HPDE6-E6E7 (cell line): ENCODE measurements around the gene UBR1.
"Not testable (repeated sequence)": the region's sequence is repeated elsewhere in the genome, so short reads cannot be mapped to it uniquely, and the experiment has no call there.

ENCODE experiments used
- DNase-seq: peaks from one replicate; pipeline ENCODE4 v3.0.0; 2011; ENCODE audit warnings: missing footprints; ENCODE audit errors: extremely low spot score

UBR1 gene

DNA sequence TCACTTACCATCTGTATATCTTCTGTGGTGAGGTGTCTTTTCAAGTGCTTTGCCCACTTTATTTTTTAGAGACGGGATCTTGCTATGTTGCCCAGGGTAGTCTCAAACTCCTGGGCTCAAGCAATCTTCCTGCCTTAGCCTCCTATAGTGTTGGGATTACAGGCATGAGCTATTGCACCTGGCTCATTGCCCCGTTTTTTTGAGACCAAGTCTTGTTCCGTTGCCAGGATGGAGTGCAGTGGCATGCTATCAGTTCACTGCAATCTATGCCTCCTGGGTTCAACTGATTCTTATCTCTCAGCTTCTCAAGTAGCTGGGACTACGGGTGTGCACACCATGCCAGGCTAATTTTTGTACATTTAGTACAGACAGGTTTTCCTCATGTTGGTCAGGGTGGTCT lies 132.7 kb downstream of the UBR1 start:
- no peak for DNase-seq

DNA sequence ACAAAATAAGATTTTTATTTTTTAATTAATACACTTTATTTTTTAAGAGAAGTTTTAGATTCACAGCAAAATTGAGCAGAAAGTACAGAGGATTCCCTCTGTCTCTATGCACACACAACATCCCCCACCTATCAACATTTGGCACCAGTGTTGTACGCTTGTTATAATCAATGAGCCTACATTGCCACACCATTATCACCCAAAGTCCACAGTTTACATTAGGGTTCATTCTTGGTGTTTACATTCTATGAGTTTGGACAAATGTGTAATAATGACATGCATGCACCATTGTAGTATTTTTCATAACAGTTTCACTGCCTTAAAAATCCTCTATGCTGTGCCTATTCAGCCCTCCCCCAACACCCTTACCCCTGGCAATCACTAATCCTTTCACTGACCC lies 134.0 kb downstream of the UBR1 start:
- DNase-seq: no peak

DNA sequence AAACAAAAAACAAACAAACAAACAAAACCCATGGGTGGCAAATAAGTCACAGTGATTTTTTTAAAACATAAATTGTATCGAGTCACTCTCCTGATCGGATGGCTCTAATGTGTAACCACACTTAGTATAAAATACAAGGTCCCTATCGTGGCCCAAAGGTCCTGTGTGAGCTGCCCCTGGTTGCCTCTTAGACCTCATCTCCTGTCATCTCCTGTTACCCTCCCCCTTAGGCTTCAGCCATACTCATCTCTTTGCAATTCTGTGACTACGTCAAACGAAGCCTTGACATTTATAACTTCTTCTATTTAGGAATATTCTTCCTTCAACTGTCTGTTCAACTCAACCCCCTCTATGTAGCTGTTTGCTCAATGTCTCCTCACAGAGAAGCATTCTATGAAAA lies 141.4 kb downstream of the UBR1 start:
- no peak for DNase-seq

DNA sequence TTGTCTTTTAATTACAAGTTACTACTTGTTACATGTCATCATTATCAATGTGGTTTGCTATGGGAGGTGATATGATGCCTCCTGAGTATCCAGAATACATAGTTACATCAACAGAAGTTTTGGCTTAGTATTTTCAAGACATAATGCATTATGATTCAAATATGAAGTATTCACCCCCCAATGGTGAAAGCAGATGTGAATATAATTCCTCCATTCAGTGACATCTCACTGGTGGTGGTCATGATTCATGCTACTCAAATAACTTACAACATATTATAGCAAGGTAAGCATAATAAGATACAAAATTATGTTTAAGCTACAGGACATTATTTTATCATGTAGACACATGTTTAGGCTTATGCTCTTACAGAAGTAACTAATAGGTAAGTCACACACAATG lies 150.3 kb downstream of the UBR1 start:
- DNase-seq: peak; percentile 49

DNA sequence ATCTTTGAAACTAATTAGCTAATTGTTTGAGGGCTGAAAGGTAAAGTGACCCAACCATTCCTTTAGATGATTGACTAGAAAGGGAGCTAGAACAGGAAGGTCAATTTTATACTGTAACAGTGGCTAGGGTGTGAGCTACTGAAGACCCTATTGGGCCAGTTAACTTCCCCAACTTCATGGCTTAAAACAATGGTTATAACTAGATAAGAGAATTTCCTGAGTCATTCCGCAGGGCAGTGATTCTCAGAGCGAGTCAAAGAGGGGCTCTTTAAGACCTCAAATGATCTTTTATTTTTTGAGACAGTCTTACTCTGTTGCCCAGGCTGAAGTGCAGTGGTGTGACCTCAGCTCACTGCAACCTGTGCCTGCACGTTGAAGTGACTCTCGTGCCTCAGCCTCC lies 151.5 kb downstream of the UBR1 start:
- no peak for DNase-seq

DNA sequence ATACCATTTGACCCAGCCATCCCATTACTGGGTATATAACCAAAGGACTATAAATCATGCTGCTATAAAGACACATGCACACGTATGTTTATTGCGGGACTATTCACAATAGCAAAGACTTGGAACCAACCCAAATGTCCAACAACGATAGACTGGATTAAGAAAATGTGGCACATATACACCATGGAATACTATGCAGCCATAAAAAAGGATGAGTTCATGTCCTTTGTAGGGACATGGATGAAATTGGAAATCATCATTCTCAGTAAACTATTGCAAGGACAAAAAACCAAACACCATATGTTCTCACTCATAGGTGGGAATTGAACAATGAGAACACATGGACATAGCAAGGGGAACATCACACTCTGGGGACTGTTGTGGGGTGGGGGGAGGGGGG lies 156.9 kb downstream of the UBR1 start:
- not testable (repeated sequence) for DNase-seq

DNA sequence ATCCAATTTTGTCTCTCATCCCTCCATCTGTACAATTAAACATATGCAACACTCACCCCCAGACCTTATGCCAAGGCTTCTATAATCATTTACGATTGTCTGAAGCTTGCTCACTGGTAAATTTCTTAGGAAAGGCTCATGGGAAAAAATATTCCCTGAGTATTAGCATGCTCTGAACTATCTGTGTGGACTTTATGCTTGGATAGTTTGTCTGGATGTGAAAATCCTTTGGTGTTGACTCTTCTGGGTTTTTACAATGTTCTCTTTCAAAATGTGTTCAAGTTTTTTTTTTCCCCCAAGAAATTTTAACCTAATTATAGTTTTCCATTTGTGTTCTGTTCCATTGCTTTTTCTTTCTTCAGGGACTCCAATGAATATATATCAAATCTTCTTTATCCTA lies 165.3 kb downstream of the UBR1 start:
- DNase-seq: no peak

DNA sequence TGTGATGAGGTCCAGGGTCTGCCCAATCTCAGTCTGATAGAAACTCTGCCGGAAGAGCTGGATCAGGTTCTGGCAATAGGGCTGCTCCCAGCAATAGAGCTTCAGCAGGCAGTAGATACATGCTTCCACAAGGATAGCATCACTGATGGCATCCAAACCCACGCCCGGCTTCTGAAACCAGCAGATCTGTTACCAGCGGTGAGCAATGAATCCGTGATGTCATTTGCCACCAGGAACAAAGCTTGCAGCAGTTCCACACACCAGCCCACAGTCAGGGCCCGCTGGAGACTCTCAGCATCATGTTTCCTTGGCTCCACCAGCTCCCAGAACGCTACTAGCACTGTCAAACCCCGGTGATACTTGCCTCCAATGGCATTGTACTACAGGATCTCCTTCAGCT lies 166.0 kb downstream of the UBR1 start:
- no peak for DNase-seq

DNA sequence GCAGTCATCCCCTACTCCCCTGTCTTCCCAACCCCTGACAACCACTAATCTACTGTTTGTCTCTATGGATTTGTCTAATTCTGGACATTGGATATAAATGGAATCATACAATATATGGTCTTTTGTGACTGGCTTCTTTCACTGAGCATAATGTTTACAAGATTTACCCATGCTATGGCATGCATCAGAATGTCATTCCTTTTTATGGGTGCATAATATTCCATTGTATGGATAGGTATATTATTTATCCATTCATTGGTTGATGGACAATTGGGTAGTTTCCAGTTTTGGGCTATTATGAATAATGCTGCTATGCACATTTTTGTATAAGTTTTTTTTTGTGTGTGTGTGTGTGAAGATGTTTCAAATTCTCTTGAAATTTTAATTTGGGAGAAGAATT lies 168.7 kb downstream of the UBR1 start:
- DNase-seq: no peak

DNA sequence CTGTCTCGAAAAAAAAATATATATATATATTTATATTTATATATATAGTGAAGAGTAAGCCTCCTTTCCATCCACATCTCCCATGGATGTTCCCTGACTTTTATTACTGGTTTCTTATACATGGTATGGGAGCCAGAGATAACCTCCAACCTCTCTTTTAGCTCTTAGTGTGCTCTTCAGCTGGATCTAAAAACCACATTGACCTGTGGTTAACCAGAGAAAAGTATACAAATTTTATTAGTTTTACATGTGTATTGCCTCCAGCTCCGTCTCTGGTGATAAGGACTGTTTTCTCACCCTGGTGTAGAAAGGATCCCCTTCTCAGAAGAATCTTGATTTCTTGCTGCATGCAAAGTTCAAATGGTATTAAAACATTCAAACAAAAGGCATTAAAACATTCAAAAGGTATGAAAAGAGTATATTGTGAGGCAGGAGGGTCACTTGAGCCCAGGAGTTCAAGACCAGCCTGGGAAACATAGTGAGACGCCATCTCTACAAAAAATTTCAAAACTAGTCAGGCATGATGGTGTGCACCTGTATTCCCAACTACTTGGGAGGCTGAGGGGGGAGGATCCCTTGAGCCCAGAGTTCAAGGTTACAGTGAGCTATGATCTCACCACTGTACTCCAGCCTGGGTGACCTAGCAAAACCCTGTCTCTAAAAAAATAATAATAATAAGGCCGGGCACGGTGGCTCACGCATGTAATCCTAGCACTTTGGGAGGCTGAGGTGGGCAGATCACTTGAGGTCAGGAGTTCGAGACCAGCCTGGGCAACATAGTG lies 171.8 kb downstream of the UBR1 start:
- no peak for DNase-seq

DNA sequence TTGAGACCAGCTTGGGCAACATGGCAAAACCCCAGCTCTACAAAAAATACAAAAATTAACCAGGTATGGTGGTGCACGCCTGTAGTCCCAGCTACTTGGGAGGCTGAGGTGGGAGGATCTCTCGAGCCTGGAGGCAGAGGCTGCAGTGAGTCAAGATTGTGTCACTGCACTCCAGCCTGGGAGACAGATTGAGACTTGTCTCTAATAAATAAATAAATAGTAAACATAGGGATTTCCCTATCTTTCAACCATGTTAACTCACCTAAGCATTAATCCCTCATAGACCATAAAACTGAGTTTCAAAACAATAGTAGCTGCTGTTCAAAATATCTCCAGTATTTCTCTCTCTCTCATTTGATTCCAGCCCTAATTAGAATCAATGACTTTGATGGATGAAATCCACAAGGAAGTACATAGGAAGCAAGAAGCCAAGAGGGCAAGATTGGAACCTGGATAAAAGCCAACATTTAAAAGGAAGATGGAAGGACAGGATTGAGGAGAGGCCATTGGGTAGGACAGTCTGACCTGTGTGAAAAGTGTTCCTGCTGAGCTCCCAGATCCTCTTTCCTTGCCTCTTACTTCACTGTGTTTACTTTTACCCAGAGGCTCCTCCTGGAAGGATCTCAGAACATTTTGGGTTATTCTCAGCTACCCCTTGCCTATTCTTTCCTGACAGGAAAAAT lies 172.9 kb downstream of the UBR1 start:
- peak; percentile 16 for DNase-seq

DNA sequence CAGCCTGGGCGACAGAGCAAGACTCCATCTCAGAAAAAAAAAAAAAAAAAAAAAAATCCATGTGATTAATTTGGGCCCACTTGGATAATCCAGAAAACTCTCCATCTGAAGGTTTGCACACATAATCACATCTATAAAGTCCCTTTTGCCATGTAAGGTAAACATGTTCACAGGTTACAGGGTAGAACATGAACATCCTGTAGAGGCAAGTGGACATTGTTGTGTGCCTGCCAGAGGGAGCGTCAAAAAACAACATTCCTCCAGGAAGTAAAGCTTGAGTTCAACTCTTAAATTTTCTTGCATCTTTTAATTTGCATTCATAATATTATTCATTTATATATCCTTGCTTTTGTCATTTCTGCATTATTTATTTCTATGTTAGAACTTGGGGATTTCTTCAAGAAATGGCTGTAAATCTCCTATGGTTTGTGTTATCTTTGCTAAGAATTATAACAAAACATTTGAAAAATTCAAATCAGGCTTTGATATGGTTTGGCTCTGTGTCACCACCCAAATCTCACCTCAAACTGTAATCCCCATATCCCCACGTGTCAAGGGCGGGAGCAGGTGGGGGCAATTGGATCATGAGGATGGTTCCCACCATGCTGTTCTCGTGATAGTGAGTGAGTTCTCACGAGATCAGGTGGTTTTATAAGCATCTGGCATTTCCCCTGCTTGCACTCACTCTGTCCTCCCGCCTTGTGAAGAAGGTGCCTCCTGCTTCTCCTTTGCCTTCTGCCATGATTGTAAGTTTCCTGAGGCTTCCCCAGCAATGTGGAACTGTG lies 173.9 kb downstream of the UBR1 start:
- DNase-seq: no peak

DNA sequence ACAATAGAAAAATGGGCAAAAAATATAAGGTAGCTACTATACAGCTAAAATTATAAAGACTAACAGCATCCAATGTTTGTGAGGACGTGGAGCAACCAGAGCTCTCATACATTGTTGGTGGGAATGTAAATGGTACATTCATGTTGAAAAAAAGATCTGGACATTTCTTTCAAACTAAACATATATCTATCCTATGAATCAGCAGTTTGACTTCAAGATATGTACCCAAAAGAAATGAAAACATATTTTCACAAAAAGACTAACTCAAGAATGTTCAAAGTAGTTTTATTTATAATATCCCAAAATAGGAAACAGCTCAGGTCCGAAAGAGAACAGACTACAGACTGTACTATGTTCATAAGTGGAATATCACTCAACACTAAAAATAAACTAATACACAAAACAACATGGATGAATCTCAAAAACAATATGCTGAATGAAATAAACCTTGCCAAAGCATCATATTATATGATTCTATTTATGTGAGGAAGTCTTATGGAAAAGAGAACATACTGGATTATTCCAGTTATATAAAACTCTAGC lies 176.5 kb downstream of the UBR1 start:
- DNase-seq: no peak

DNA sequence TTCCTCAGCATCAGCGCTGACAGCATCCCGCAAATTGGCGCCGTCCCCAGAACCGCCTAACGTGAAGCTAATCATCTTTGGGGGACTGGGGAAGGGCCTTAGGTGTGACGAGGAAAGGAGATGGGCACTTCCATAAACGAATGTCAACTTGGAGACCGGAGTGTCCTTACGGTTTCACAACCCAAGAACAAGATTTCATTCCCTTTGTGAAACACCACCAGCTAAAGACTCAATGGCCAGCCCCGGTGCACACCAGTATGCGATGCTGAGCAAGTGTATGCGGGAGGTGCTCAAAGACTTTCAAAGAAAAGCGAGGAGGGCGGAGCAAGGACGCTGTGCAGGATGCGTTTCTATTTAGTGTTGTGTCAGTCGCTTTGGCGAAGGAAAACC lies 184.5 kb downstream of the UBR1 start:
- DNase-seq: no peak

DNA sequence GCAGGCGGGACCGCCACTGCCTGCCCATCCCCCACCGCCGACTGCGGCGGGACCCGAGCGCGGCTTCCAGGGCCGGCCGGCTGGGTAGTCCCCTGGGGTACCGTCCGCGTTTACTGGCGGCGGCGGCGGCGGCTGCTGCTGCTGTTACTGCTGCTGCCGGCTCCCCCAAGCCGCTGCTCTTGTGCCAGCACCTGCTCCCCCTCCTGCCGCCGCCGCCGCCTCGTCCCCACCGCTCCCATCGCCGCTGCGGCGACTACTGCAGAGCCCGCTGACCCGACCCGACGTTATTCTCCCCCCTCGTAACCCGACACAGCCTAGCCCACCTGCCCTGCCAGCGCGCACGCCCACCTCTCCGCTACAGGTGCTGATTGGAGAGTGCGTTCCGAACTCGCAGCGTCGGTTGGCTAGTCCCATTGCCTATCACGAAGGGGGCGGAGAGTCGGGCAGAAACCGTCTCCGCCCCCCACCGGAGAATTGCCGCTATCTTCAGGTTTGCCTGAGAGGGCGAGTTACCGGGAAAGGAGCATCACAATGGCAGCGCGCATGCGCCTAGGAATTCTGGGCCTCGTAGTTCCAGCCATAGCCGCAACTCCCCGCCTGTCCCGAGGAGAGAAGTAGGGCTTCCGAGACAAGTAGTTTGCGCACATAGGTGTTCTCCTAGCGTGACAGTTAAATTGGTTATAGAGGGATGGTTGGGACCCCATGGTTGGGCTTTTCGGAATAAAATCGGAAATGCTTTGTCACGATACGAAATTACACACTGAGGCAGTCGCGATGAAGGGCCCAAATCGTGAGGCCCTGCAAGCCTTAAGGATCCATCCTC lies 185.1 kb downstream of the UBR1 start, which contains the start of gene TTBK2:
Gene TTBK2 (minus strand): TSS at position 260 of the 823 bp plus-strand sequence. CDS start 42,161 bp downstream, outside the sequence.
- DNase-seq: peak; percentile 96

DNA sequence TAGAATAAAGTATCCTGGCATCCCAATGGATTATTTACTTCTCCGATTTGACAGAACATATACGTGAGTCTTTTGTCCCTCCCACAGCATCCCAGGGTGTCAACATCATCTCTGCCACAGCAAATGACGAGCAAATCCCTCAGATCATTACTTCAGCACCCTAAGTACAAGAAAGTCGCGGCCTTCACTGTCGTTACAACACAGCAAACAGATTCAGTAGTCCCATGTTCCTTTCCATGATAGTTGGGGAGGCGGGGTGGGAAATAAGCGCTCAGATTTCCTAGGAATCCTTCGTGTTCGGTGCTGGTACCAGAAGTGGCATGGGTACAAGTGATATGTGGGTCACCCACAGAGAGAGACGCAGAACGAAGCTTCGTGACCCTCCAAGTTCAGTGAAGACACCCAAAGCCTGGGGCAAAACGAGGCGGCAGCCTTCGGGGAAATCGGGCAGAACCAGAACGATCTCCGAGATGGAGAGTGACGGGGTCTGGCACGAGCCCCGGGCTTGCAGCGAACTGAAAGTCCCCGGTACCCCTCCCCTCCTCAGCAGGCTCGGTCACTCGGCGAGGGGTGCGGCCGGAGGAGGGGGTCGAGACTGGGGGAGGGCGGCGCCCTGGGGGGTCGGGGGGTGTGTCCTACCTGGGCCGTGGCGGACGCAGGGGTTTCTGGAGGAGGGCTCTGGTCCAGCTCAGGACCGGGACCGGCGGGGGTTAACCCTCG lies 185.9 kb downstream of the UBR1 start:
- peak; percentile 13 for DNase-seq

DNA sequence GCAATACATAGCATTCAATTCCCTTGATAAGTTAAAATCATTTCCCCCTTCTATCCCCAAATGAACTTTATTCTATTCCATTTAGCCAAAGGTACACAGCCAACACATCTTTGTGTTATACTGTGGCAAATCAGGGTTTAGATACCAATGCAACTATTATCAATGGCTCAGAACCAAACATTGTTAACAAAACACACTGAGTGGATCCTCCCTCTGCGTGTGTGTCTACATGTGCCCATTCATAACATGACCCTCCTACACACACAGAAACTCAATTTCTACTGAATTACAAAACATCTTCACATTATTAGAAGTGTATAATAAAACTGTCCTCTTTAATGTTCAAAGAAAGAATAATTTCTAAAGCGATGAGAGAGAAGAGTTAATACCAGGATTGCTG lies 186.5 kb downstream of the UBR1 start:
- no peak for DNase-seq

DNA sequence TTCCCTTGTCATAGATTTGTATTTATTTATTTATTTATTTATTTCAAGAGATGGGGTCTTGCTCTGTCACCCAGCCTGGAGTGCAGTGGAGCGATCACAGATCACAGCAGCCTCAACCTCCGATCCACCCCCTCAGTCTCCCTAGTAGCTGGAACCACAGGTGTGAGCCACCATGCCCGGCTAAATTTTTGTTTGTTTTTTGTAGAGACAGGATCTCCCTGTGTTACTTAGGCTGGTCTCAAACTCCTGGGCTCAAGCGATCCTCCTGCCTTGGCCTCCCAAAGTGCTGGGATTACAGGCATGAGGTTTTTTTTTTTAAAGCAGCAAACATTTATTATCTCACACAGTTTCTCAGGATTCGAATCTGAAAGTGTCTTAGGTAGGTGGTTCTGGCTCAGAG lies 187.8 kb downstream of the UBR1 start:
- DNase-seq: no peak

DNA sequence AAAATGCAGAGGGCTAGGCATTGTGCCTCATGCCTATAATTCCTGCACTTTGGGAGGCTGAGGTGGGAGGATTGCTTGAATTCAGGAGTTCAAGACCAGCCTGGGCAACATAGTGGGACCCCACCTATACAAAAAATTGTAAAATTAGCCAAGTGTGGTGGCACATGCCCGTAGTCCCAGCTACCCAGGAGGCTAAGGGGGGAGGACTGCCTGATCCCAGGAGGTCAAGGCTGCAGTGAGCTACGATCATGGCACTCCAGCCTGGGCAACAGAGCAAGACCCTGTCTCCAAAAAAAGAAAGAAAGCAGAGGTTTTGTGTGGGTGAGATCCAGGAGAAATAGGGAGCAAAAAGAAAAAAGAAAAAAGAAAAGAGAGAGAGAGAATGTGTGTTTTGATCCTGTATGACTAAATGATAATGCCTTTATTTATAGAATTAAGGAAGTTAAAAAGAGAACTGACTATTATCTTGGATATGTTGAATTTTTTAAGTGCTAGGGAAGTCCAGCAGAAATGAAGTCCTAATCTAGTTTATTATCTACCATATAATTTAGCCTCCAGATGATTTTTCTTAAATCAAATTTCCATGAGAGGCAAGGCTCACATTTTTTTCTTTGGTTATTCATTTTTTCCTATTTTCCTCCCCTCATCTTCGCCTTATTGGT lies 190.1 kb downstream of the UBR1 start:
- DNase-seq: no peak
